Upper lobe of left lung (tissue), 4 donors: ENCODE results near the gene DNER.

ENCODE experiments used
- EP300 ChIP-seq, 4 donors: sonication (generic); formaldehyde crosslinking; IDR thresholded peaks; one replicate each; pipeline ENCODE4 v1.5.1; 2017; ENCODE audit warnings: antibody characterized with exemption in 4 of 4, control low read depth in 2 of 4
- POLR2AphosphoS5 ChIP-seq, 2 donors: sonication (generic); formaldehyde crosslinking; IDR thresholded peaks; one replicate each; pipeline ENCODE4 v1.5.1; 2017; ENCODE audit warnings: antibody characterized with exemption in 2 of 2

DNA sequence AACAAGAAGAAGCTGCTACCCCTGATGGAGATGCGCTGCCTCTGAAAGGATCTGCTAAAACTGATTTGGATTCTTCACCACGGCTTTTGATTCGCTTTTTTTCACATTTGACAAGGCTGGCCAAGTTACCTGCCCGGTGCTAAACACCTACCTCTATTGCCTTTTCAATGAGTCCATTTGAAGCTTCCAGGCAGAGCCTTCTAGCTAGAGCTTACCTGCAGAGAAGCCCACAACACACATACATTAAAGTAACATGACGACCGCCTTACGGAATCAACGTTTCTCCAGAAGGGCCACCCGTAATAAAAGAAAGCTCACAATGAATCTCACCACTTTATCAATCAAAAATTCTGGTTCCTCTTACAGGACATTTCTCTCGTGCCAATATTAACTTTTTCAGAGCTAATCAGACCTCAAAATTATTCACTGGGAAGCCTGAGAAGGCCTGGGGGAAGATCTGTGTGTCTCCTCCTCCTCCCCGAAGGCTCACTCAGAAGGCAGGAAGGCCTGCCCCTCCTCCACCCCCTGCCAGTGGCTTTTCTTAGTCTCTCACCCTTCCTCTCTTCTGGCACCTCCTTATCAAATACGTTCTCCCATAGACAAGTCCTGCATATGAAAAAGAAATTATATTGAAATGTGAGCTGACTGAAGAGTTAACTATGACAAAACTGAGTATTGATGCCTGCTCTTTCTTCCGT, 171.0 kb downstream of the DNER start:
- TF ChIP-seq POLR2AphosphoS5 (IDR thresholded peaks at IDR 0.05), result no peak
- TF ChIP-seq EP300 (IDR thresholded peaks at IDR 0.05), result no peak
